Measurements from ENCODE around the gene NTF3. TPM values are rescaled to one million over a fixed set of nuclear protein-coding genes. Genes with fewer than 3 reads are reported as not detected.

Gene NTF3
- total RNA-seq, 6 experiments from 2014 or later = 1.1 to 4.0 (median 2.6) TPM

DNA sequence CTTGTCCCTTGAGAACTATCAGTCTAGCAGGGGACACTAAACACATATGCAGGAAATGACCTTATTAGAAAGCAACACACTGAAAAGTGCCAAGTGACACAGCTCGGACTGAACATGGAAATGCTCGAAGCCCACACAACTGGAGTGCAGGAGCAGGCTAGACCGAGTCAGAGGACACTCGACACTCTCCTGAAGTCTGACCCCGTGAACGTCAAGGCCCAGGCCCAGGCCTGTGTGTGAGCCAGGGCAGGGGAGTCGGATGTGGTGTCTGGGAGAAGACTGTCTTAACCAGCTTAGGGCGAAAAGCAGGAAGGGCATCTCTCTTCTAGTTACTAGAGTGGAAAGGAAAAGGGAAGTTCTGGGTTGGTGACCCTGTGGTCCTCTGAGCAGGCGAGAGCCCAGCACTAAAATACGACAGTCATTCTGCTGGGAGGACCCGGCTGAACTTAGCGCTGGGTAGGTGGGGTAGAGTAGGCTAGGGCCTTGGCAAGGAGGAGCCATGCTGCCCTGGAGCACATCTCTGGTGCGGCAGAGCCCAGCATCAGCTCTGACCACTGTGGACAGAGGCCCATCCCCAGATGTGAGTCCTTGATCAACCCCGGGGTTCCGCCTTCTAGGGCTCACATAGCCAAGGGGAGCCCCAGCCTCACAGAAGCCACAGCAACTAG is 93.0 kb downstream of the NTF3 start:
- WGBS (ENCODE audit: insufficient coverage, low coverage, low lambda C conversion rate, missing lambda C conversion rate) = 69% methylated on average over 8 of the region's 15 CpGs

DNA sequence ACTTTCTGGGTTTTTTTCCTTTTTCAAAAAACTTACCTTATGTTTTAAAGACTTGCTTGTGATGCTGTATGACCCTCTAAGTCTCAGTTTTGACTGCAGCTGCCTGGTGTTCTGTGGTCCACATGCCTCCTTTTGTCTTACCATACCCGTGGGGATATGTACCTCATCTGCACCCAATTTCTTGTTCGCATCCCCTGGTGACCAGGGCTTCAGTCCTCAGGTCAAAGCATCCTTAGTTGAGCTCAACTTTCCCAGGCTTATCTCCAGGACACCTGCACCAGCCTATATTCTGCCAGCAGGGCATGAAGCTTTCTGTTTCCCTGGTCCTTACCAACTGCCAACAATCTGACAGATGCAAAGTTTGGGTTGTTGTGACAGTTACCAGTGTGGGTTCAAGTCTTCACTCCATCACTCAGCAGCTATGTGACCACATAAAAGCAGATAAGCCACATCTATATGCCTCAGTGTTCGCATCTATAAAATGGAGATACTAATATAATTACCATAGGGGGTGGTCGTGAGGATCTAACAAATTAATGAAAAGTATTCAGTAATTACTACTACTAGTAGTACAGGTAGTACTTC is 94.0 kb downstream of the NTF3 start:
- no peak overlapping the region for H3K27ac ChIP-seq
- ATAC-seq (no peak), DNase-seq (no peak)
- H3K9me3 ChIP-seq = no peaks in the 10 kb centered on the region
- H3K4me3 ChIP-seq = no peak overlapping the region
- H3K4me1 ChIP-seq = no peaks in the 10 kb centered on the region
- 82% methylated on average over 4 of the region's 4 CpGs for WGBS (ENCODE audit: insufficient coverage, low coverage, low lambda C conversion rate, missing lambda C conversion rate)
- intact Hi-C loops (cut with DNase I) = no loop called here
- no peaks in the 10 kb centered on the region for H3K36me3 ChIP-seq
- H3K27me3 ChIP-seq = no peaks in the 10 kb centered on the region
- no peak for TF ChIP-seq POLR2A (IDR thresholded peaks at IDR 0.05)
- TF ChIP-seq, protein P1, sequence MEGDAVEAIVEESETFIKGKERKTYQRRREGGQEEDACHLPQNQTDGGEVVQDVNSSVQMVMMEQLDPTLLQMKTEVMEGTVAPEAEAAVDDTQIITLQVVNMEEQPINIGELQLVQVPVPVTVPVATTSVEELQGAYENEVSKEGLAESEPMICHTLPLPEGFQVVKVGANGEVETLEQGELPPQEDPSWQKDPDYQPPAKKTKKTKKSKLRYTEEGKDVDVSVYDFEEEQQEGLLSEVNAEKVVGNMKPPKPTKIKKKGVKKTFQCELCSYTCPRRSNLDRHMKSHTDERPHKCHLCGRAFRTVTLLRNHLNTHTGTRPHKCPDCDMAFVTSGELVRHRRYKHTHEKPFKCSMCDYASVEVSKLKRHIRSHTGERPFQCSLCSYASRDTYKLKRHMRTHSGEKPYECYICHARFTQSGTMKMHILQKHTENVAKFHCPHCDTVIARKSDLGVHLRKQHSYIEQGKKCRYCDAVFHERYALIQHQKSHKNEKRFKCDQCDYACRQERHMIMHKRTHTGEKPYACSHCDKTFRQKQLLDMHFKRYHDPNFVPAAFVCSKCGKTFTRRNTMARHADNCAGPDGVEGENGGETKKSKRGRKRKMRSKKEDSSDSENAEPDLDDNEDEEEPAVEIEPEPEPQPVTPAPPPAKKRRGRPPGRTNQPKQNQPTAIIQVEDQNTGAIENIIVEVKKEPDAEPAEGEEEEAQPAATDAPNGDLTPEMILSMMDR (IDR thresholded peaks at IDR 0.05) = no peak

More for the DNA sequence above, 93.0 kb downstream of the NTF3 start:
- no peak overlapping the region for H3K4me3 ChIP-seq
- TF ChIP-seq POLR2A (IDR thresholded peaks at IDR 0.05) = no peak
- TF ChIP-seq, protein P1 (IDR thresholded peaks at IDR 0.05) = no peak
- H3K36me3 ChIP-seq = no peaks in the 10 kb centered on the region
- no peaks in the 10 kb centered on the region for H3K27me3 ChIP-seq
- H3K27ac ChIP-seq = no peak overlapping the region
- DNase-seq (no peak), ATAC-seq (peak in 1 of 4 donors; percentile 42)
- no peaks in the 10 kb centered on the region for H3K4me1 ChIP-seq
- intact Hi-C loops (cut with DNase I) = no loop called here
- no peaks in the 10 kb centered on the region for H3K9me3 ChIP-seq

DNA sequence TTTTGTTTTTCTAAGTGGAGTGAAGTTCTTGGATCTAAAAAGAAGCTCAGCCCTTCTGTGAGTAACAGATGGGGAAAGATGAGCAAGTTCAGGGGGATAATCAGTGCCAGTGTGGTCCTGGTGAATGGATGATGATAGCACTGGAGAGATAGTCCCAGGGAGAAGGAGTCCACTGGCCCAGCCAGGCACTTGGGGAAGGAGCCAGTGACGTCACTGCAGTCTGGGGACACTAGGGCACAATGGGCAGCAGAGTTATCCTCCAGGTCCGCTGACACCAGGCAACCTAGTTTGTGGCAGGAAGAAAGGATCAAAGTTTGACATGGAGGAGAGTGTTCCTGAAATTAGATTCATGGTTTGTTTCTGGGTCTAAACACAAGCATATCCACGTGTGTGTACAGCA is 101.5 kb downstream of the NTF3 start:
- Histone ChIP-seq H3K27ac (no peak overlapping the region), H3K4me3 (no peak overlapping the region), H3K36me3 (no peaks in the 10 kb centered on the region), H3K9me3 (no peaks in the 10 kb centered on the region), H3K4me1 (no peaks in the 10 kb centered on the region), H3K27me3 (no peaks in the 10 kb centered on the region)
- TF ChIP-seq, protein P1 (IDR thresholded peaks at IDR 0.05) = no peak
- no peak for TF ChIP-seq POLR2A (IDR thresholded peaks at IDR 0.05)
- no peak for ATAC-seq
- no peak for DNase-seq
- 31% methylated on average over 2 of the region's 3 CpGs for WGBS (ENCODE audit: insufficient coverage, low coverage, low lambda C conversion rate, missing lambda C conversion rate)
- intact Hi-C loops (cut with DNase I) = no loop called here

DNA sequence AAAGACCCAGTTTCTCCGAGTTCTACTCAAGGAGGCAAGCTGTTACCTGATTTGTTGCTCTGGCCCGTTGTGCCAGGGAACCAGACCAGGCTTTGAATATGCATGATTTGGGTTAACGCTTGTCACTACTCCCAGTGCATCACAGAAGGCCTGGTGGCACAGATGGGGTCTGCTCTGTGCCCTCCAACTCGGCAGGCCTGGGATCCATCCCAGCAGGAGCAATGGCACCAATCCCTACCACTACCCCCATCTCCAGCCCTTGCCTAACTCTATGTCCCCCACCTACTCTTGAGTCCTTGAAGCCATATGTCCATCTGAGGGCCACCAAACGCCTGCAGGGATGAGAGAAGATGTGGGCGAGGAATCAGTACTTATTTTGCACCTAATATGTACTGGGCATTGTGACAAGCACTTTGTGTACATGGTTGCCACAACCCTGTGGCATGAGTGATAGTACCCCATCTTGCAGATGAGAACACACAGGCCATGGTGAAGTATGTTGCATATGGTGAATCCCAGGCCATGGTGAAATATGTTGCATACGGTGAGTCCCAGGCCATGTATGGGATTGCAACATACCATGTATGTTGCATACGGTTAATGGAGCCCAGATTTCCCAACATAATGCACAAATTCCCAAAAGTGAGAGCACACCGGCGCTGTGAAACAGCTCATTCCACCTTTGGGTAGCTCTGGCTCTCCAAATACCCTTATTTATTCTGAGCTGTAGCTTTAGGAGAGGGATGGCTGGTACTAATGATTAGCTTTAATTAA is 102.7 kb downstream of the NTF3 start:
- WGBS (ENCODE audit: insufficient coverage, low coverage, low lambda C conversion rate, missing lambda C conversion rate) = 72% methylated on average over 6 of the region's 10 CpGs
- Histone ChIP-seq H3K4me3 (no peak overlapping the region), H3K27me3 (no peaks in the 10 kb centered on the region), H3K9me3 (no peaks in the 10 kb centered on the region), H3K27ac (no peak overlapping the region), H3K4me1 (no peaks in the 10 kb centered on the region), H3K36me3 (no peaks in the 10 kb centered on the region)
- DNase-seq (no peak), ATAC-seq (no peak)
- TF ChIP-seq, protein P1 (IDR thresholded peaks at IDR 0.05) = no peak
- TF ChIP-seq POLR2A (IDR thresholded peaks at IDR 0.05) = no peak
- intact Hi-C loops (cut with DNase I) = no loop called here

All from right lobe of liver (tissue), 6 donors.